Calu3 (cell line): ENCODE measurements around the gene ULBP1. TPM values are rescaled to one million over a fixed set of nuclear protein-coding genes. Genes with fewer than 3 reads are reported as not detected.
"Not testable (repeated sequence)": the region's sequence is repeated elsewhere in the genome, so short reads cannot be mapped to it uniquely, and the experiment has no call there.

ENCODE experiments used
- BruUV-seq: library from RNA; stranded (reverse); fragments of 400-500 nt; replicated peaks from 2 replicates; lab custom pipeline; 2021; lab: Mats Ljungman, UMichigan
- CTCF ChIA-PET: fragments of 300-600 bp; sonication (Branson Sonifier 250); formaldehyde crosslinking; loops from one replicate; lab custom pipeline; 2022; ENCODE audit warnings: antibody characterized with exemption; lab: Charles Lee
- DNase-seq: peaks from one replicate; pipeline ENCODE4 v3.0.0; 2022
- H3K27ac Mint-ChIP-seq: one replicate; pipeline ENCODE4 v1.8.0; 2022; ENCODE audit warnings: mixed read lengths; ENCODE audit not compliant: unreplicated experiment
- H3K27me3 Mint-ChIP-seq: one replicate; pipeline ENCODE4 v1.8.0; 2022; ENCODE audit warnings: mixed read lengths; ENCODE audit not compliant: unreplicated experiment
- H3K36me3 Mint-ChIP-seq: one replicate; pipeline ENCODE4 v1.8.0; 2022; ENCODE audit warnings: mild to moderate bottlenecking, moderate library complexity, mixed read lengths; ENCODE audit not compliant: insufficient read depth, unreplicated experiment
- H3K4me1 Mint-ChIP-seq: one replicate; pipeline ENCODE4 v1.8.0; 2022; ENCODE audit warnings: mild to moderate bottlenecking, low read depth, mixed read lengths; ENCODE audit not compliant: unreplicated experiment
- H3K4me3 Mint-ChIP-seq: one replicate; pipeline ENCODE4 v1.8.0; 2022; ENCODE audit warnings: mild to moderate bottlenecking, low read depth, moderate library complexity, mixed read lengths; ENCODE audit not compliant: unreplicated experiment
- H3K9me3 Mint-ChIP-seq: one replicate; pipeline ENCODE4 v1.8.0; 2022; ENCODE audit warnings: low read depth, mixed read lengths; ENCODE audit not compliant: unreplicated experiment
- CTCF ChIP-seq: fragments of 200-600 bp; IDR thresholded peaks from one replicate; pipeline ENCODE4 v1.8.0; 2022; ENCODE audit warnings: antibody characterized with exemption; ENCODE audit not compliant: unreplicated experiment
- intact Hi-C: fragments of 100-400 bp; cut with micrococcal nuclease; formaldehyde crosslinking; loops from one replicate; pipeline ENCODE4 v1.10.0; 2022; ENCODE audit not compliant: unreplicated experiment
- total RNA-seq: library from RNA; stranded (reverse); gene quantifications from 2 replicates; pipeline ENCODE4 v1.2.3, GENCODE V29; 2022

The ULBP1 gene
- total RNA-seq, 1 experiment from 2014 or later = 2.5 TPM

- intact Hi-C loops = no loop called here
- CTCF ChIA-PET = no interaction called here
- peak within 1 kb of the TSS; percentile 81 for H3K4me3 Mint-ChIP-seq
- DNase-seq = peak; percentile 75
- no peak for TF ChIP-seq CTCF
- no peaks in the 10 kb centered on the region for H3K9me3 Mint-ChIP-seq
- H3K4me1 Mint-ChIP-seq = peaks cover 10% of the 10 kb centered on the region
- peaks cover 29% of the 10 kb centered on the region for H3K36me3 Mint-ChIP-seq
- no TSS peak for BruUV-seq
- H3K27me3 Mint-ChIP-seq = peaks cover 35% of the 10 kb centered on the region
- H3K27ac Mint-ChIP-seq = no peak within 1 kb of the TSS
These were observed 21.9 kb upstream of the ULBP1 start, which contains the start of gene ULBP2 for GRCh38 chr6:149941583-149942460. Gene ULBP2 (plus strand): TSS chr6:149942014. CDS start chr6:149942073, 59 bp downstream.

GRCh38 chr6:149942461-149942829, 21.3 kb upstream of the ULBP1 start:
- TF ChIP-seq CTCF = no peak
- no TSS peak for BruUV-seq
- H3K27me3 Mint-ChIP-seq = peaks cover 29% of the 10 kb centered on the region
- no peaks in the 10 kb centered on the region for H3K9me3 Mint-ChIP-seq
- CTCF ChIA-PET = no interaction called here
- intact Hi-C loops = no loop called here
- H3K4me3 Mint-ChIP-seq = peak overlapping the region; percentile 81
- peaks cover 29% of the 10 kb centered on the region for H3K36me3 Mint-ChIP-seq
- no peak overlapping the region for H3K27ac Mint-ChIP-seq
- H3K4me1 Mint-ChIP-seq = peaks cover 10% of the 10 kb centered on the region
- no peak for DNase-seq

- H3K4me1 Mint-ChIP-seq, H3K4me3 Mint-ChIP-seq, H3K27ac Mint-ChIP-seq, CTCF ChIA-PET, DNase-seq, BruUV-seq, H3K9me3 Mint-ChIP-seq, intact Hi-C loops: not testable (repeated sequence)
- H3K27me3 Mint-ChIP-seq = peaks cover 22% of the 10 kb centered on the region
- peaks cover 25% of the 10 kb centered on the region for H3K36me3 Mint-ChIP-seq
These were observed 20.4 kb upstream of the ULBP1 start for GRCh38 chr6:149943321-149943720.

- DNase-seq, H3K9me3 Mint-ChIP-seq, H3K27ac Mint-ChIP-seq, H3K27me3 Mint-ChIP-seq, intact Hi-C loops, BruUV-seq, H3K4me1 Mint-ChIP-seq, H3K4me3 Mint-ChIP-seq, CTCF ChIA-PET: not testable (repeated sequence)
- H3K36me3 Mint-ChIP-seq = peaks cover 14% of the 10 kb centered on the region
These were observed 18.5 kb upstream of the ULBP1 start for GRCh38 chr6:149945276-149945675.

GRCh38 chr6:149946631-149947030, 17.1 kb upstream of the ULBP1 start:
- H3K4me3 Mint-ChIP-seq, H3K27ac Mint-ChIP-seq, CTCF ChIA-PET, DNase-seq, H3K9me3 Mint-ChIP-seq, BruUV-seq, intact Hi-C loops, H3K4me1 Mint-ChIP-seq: not testable (repeated sequence)
- peaks cover 18% of the 10 kb centered on the region for H3K27me3 Mint-ChIP-seq
- H3K36me3 Mint-ChIP-seq = peaks cover 12% of the 10 kb centered on the region

- CTCF ChIA-PET, BruUV-seq, intact Hi-C loops, H3K36me3 Mint-ChIP-seq, H3K4me3 Mint-ChIP-seq, H3K27ac Mint-ChIP-seq, H3K4me1 Mint-ChIP-seq, H3K9me3 Mint-ChIP-seq, DNase-seq: not testable (repeated sequence)
- H3K27me3 Mint-ChIP-seq = peaks cover 27% of the 10 kb centered on the region
These were observed 16.2 kb upstream of the ULBP1 start for GRCh38 chr6:149947533-149947932.
